Ishikawa (cell line): ENCODE measurements around the gene ANKLE2.

Experiments used
- CEBPB ChIP-seq: IDR thresholded peaks from 2 replicates; pipeline ENCODE4 v1.6.1; 2012
- CREB1 ChIP-seq: IDR thresholded peaks from 2 replicates; pipeline ENCODE4 v1.6.1; 2012; ENCODE audit warnings: low read depth
- EGR1 ChIP-seq: IDR thresholded peaks from 2 replicates; pipeline ENCODE4 v1.6.1; 2012
- EP300 ChIP-seq: IDR thresholded peaks from 2 replicates; pipeline ENCODE4 v1.6.1; 2012; ENCODE audit warnings: borderline replicate concordance
- FOXM1 ChIP-seq: IDR thresholded peaks from 2 replicates; pipeline ENCODE4 v1.6.1; 2012; ENCODE audit warnings: low read depth, borderline replicate concordance
- MAX ChIP-seq: IDR thresholded peaks from 2 replicates; pipeline ENCODE4 v1.6.1; 2012
- NFIC ChIP-seq: IDR thresholded peaks from 2 replicates; pipeline ENCODE4 v1.6.1; 2012
- RAD21 ChIP-seq: IDR thresholded peaks from 2 replicates; pipeline ENCODE4 v1.6.1; 2012; ENCODE audit warnings: low read depth
- REST ChIP-seq: IDR thresholded peaks from 2 replicates; pipeline ENCODE4 v1.6.1; 2012; ENCODE audit warnings: low read depth, mild to moderate bottlenecking
- TAF1 ChIP-seq: IDR thresholded peaks from 2 replicates; pipeline ENCODE4 v1.6.1; 2012; ENCODE audit warnings: low read depth, mild to moderate bottlenecking
- TCF12 ChIP-seq: IDR thresholded peaks from 2 replicates; pipeline ENCODE4 v1.6.1; 2012; ENCODE audit warnings: low read depth
- TEAD4 ChIP-seq: IDR thresholded peaks from 2 replicates; pipeline ENCODE4 v1.6.1; 2012
- USF1 ChIP-seq: IDR thresholded peaks from 2 replicates; pipeline ENCODE4 v1.6.1; 2012
- YY1 ChIP-seq: IDR thresholded peaks from 2 replicates; pipeline ENCODE4 v1.6.1; 2012; ENCODE audit warnings: low read depth
- ZBTB7A ChIP-seq: IDR thresholded peaks from 2 replicates; pipeline ENCODE4 v1.6.1; 2012; ENCODE audit warnings: low read depth

Gene ANKLE2

GRCh38 chr12:132779781-132780353, 18.2 kb upstream of the ANKLE2 start:
- TF ChIP-seq RAD21 (no peak), ZBTB7A (no peak), USF1 (no peak)

- no peak for TF ChIP-seq RAD21
- no peak for TF ChIP-seq TCF12
- no peak for TF ChIP-seq CREB1
- no peak for TF ChIP-seq CEBPB
- no peak for TF ChIP-seq ZBTB7A
- no peak for TF ChIP-seq MAX
- no peak for TF ChIP-seq REST
- no peak for TF ChIP-seq EGR1
- TF ChIP-seq USF1, result no peak
- TF ChIP-seq TAF1, result no peak
- no peak for TF ChIP-seq NFIC
- no peak for TF ChIP-seq TEAD4
- no peak for TF ChIP-seq FOXM1
- no peak for TF ChIP-seq EP300
Observed at GRCh38 chr12:132777614-132778013, 16.0 kb upstream of the ANKLE2 start.

GRCh38 chr12:132776816-132777568, 15.4 kb upstream of the ANKLE2 start:
- TF ChIP-seq FOXM1 (no peak), USF1 (no peak), CREB1 (no peak), REST (no peak), TAF1 (no peak), NFIC (no peak), EGR1 (no peak), YY1 (no peak)

- TF ChIP-seq EGR1 (no peak), TAF1 (no peak), RAD21 (no peak), USF1 (no peak), CREB1 (no peak), NFIC (no peak), MAX (no peak), YY1 (no peak), TCF12 (no peak), TEAD4 (no peak), FOXM1 (no peak), EP300 (no peak), REST (no peak), ZBTB7A (no peak), CEBPB (no peak)
Observed at GRCh38 chr12:132775502-132776229, 14.0 kb upstream of the ANKLE2 start.
